ENCODE data around the gene TTLL11. TPM values are rescaled to one million over a fixed set of nuclear protein-coding genes. Genes with fewer than 3 reads are reported as not detected.
"Not testable (repeated sequence)": the region's sequence is repeated elsewhere in the genome, so short reads cannot be mapped to it uniquely, and the experiment has no call there.

Gene TTLL11
- polyA plus RNA-seq, 2 donors = 2.3 to 4.5 TPM

- Histone ChIP-seq H3K27ac (ENCODE audit: low read depth in 2 of 2, low read length in 1 of 2) (no peak overlapping the region), H3K9me3 (ENCODE audit: control insufficient read depth in 2 of 2, insufficient read depth in 1 of 2, low read depth in 1 of 2, low read length in 1 of 2) (peaks cover 0 to 5% of the 10 kb centered on the region in 2 donors), H3K4me3 (ENCODE audit: low read depth in 1 of 2, low read length in 2 of 2) (no peak overlapping the region), H3K4me1 (ENCODE audit: control insufficient read depth in 2 of 2, insufficient read depth in 2 of 2, low read length in 1 of 2) (peaks cover 0 to 3% of the 10 kb centered on the region in 2 donors), H3K36me3 (ENCODE audit: control insufficient read depth in 2 of 2, insufficient read depth in 2 of 2, low read length in 1 of 2) (peaks cover 0 to 3% of the 10 kb centered on the region in 2 donors), H3K27me3 (ENCODE audit: control insufficient read depth in 1 of 2, insufficient read depth in 2 of 2, low read length in 2 of 2) (no peaks in the 10 kb centered on the region)
- WGBS, 2 donors = 82 to 83% methylated on average over 5 of the region's 5 CpGs
These were observed 192.9 kb downstream of the TTLL11 start for GRCh38 chr9:121900163-121900562.

GRCh38 chr9:121898856-121899255 is 194.3 kb downstream of the TTLL11 start:
- 93% methylated on average over 4 of the region's 4 CpGs for WGBS, 2 donors
- H3K27me3 ChIP-seq (ENCODE audit: control insufficient read depth in 1 of 2, insufficient read depth in 2 of 2, low read length in 2 of 2) = no peaks in the 10 kb centered on the region
- peaks cover 0 to 3% of the 10 kb centered on the region in 2 donors for H3K4me1 ChIP-seq (ENCODE audit: control insufficient read depth in 2 of 2, insufficient read depth in 2 of 2, low read length in 1 of 2)
- H3K27ac ChIP-seq (ENCODE audit: low read depth in 2 of 2, low read length in 1 of 2) = no peak overlapping the region
- no peak overlapping the region for H3K4me3 ChIP-seq (ENCODE audit: low read depth in 1 of 2, low read length in 2 of 2)
- peaks cover 0 to 6% of the 10 kb centered on the region in 2 donors for H3K9me3 ChIP-seq (ENCODE audit: control insufficient read depth in 2 of 2, insufficient read depth in 1 of 2, low read depth in 1 of 2, low read length in 1 of 2)
- H3K36me3 ChIP-seq (ENCODE audit: control insufficient read depth in 2 of 2, insufficient read depth in 2 of 2, low read length in 1 of 2) = peaks cover 0 to 3% of the 10 kb centered on the region in 2 donors

GRCh38 chr9:121897140-121897539 is 196.0 kb downstream of the TTLL11 start:
- H3K4me1 ChIP-seq (ENCODE audit: control insufficient read depth in 2 of 2, insufficient read depth in 2 of 2, low read length in 1 of 2) = peaks cover 0 to 3% of the 10 kb centered on the region in 2 donors
- peaks cover 0 to 3% of the 10 kb centered on the region in 2 donors for H3K36me3 ChIP-seq (ENCODE audit: control insufficient read depth in 2 of 2, insufficient read depth in 2 of 2, low read length in 1 of 2)

GRCh38 chr9:121896545-121896943 is 196.6 kb downstream of the TTLL11 start:
- Histone ChIP-seq H3K9me3 (ENCODE audit: control insufficient read depth in 2 of 2, insufficient read depth in 1 of 2, low read depth in 1 of 2, low read length in 1 of 2) (peaks cover 0 to 6% of the 10 kb centered on the region in 2 donors), H3K36me3 (ENCODE audit: control insufficient read depth in 2 of 2, insufficient read depth in 2 of 2, low read length in 1 of 2) (peaks cover 0 to 3% of the 10 kb centered on the region in 2 donors), H3K4me3 (ENCODE audit: low read depth in 1 of 2, low read length in 2 of 2) (no peak overlapping the region), H3K4me1 (ENCODE audit: control insufficient read depth in 2 of 2, insufficient read depth in 2 of 2, low read length in 1 of 2) (peaks cover 0 to 3% of the 10 kb centered on the region in 2 donors), H3K27me3 (ENCODE audit: control insufficient read depth in 1 of 2, insufficient read depth in 2 of 2, low read length in 2 of 2) (no peaks in the 10 kb centered on the region), H3K27ac (ENCODE audit: low read depth in 2 of 2, low read length in 1 of 2) (no peak overlapping the region)
- 82 to 85% methylated on average over 27 of the region's 27 CpGs for WGBS, 2 donors

More at GRCh38 chr9:121897140-121897539, 196.0 kb downstream of the TTLL11 start:
- Histone ChIP-seq H3K27me3 (ENCODE audit: control insufficient read depth in 1 of 2, insufficient read depth in 2 of 2, low read length in 2 of 2) (no peaks in the 10 kb centered on the region), H3K9me3 (ENCODE audit: control insufficient read depth in 2 of 2, insufficient read depth in 1 of 2, low read depth in 1 of 2, low read length in 1 of 2) (peaks cover 0 to 6% of the 10 kb centered on the region in 2 donors), H3K4me3 (ENCODE audit: low read depth in 1 of 2, low read length in 2 of 2) (no peak overlapping the region), H3K27ac (ENCODE audit: low read depth in 2 of 2, low read length in 1 of 2) (no peak overlapping the region)
- WGBS, 2 donors = 93 to 95% methylated on average over 10 of the region's 10 CpGs

GRCh38 chr9:121895818-121896544 is 197.1 kb downstream of the TTLL11 start:
- peaks cover 0 to 3% of the 10 kb centered on the region in 2 donors for H3K36me3 ChIP-seq (ENCODE audit: control insufficient read depth in 2 of 2, insufficient read depth in 2 of 2, low read length in 1 of 2)
- H3K27me3 ChIP-seq (ENCODE audit: control insufficient read depth in 1 of 2, insufficient read depth in 2 of 2, low read length in 2 of 2) = no peaks in the 10 kb centered on the region
- peaks cover 0 to 3% of the 10 kb centered on the region in 2 donors for H3K4me1 ChIP-seq (ENCODE audit: control insufficient read depth in 2 of 2, insufficient read depth in 2 of 2, low read length in 1 of 2)
- H3K9me3 ChIP-seq (ENCODE audit: control insufficient read depth in 2 of 2, insufficient read depth in 1 of 2, low read depth in 1 of 2, low read length in 1 of 2) = peaks cover 0 to 6% of the 10 kb centered on the region in 2 donors
- 46 to 52% methylated on average over 12 of the region's 12 CpGs for WGBS, 2 donors
- no peak overlapping the region for H3K4me3 ChIP-seq (ENCODE audit: low read depth in 1 of 2, low read length in 2 of 2)
- no peak overlapping the region for H3K27ac ChIP-seq (ENCODE audit: low read depth in 2 of 2, low read length in 1 of 2)

- WGBS, 2 donors = 74 to 78% methylated on average over 7 of the region's 7 CpGs
- H3K9me3 ChIP-seq (ENCODE audit: control insufficient read depth in 2 of 2, insufficient read depth in 1 of 2, low read depth in 1 of 2, low read length in 1 of 2) = peaks cover 0 to 6% of the 10 kb centered on the region in 2 donors
- H3K4me1 ChIP-seq (ENCODE audit: control insufficient read depth in 2 of 2, insufficient read depth in 2 of 2, low read length in 1 of 2) = peaks cover 0 to 3% of the 10 kb centered on the region in 2 donors
- H3K4me3 ChIP-seq (ENCODE audit: low read depth in 1 of 2, low read length in 2 of 2) = no peak overlapping the region
- H3K27ac ChIP-seq (ENCODE audit: low read depth in 2 of 2, low read length in 1 of 2) = no peak overlapping the region
- H3K36me3 ChIP-seq (ENCODE audit: control insufficient read depth in 2 of 2, insufficient read depth in 2 of 2, low read length in 1 of 2) = peaks cover 0 to 3% of the 10 kb centered on the region in 2 donors
- H3K27me3 ChIP-seq (ENCODE audit: control insufficient read depth in 1 of 2, insufficient read depth in 2 of 2, low read length in 2 of 2) = no peaks in the 10 kb centered on the region
These were observed 197.8 kb downstream of the TTLL11 start for GRCh38 chr9:121895358-121895757.

- H3K4me3 ChIP-seq (ENCODE audit: low read depth in 1 of 2, low read length in 2 of 2); H3K27ac ChIP-seq (ENCODE audit: low read depth in 2 of 2, low read length in 1 of 2); H3K36me3 ChIP-seq (ENCODE audit: control insufficient read depth in 2 of 2, insufficient read depth in 2 of 2, low read length in 1 of 2); H3K9me3 ChIP-seq (ENCODE audit: control insufficient read depth in 2 of 2, insufficient read depth in 1 of 2, low read depth in 1 of 2, low read length in 1 of 2); H3K27me3 ChIP-seq (ENCODE audit: control insufficient read depth in 1 of 2, insufficient read depth in 2 of 2, low read length in 2 of 2); H3K4me1 ChIP-seq (ENCODE audit: control insufficient read depth in 2 of 2, insufficient read depth in 2 of 2, low read length in 1 of 2): not testable (repeated sequence)
- WGBS, 2 donors = 77 to 83% methylated on average over 2 of the region's 2 CpGs
These were observed 198.7 kb downstream of the TTLL11 start for GRCh38 chr9:121894380-121894779.

- Histone ChIP-seq H3K36me3 (ENCODE audit: control insufficient read depth in 2 of 2, insufficient read depth in 2 of 2, low read length in 1 of 2) (peaks cover 0 to 3% of the 10 kb centered on the region in 2 donors), H3K27me3 (ENCODE audit: control insufficient read depth in 1 of 2, insufficient read depth in 2 of 2, low read length in 2 of 2) (no peaks in the 10 kb centered on the region), H3K9me3 (ENCODE audit: control insufficient read depth in 2 of 2, insufficient read depth in 1 of 2, low read depth in 1 of 2, low read length in 1 of 2) (peaks cover 0 to 6% of the 10 kb centered on the region in 2 donors), H3K4me3 (ENCODE audit: low read depth in 1 of 2, low read length in 2 of 2) (no peak overlapping the region), H3K27ac (ENCODE audit: low read depth in 2 of 2, low read length in 1 of 2) (no peak overlapping the region), H3K4me1 (ENCODE audit: control insufficient read depth in 2 of 2, insufficient read depth in 2 of 2, low read length in 1 of 2) (peaks cover 0 to 3% of the 10 kb centered on the region in 2 donors)
- 82 to 83% methylated on average over 3 of the region's 3 CpGs for WGBS, 2 donors
These were observed 199.3 kb downstream of the TTLL11 start for GRCh38 chr9:121893786-121894185.

GRCh38 chr9:121892706-121893105 is 200.4 kb downstream of the TTLL11 start:
- Histone ChIP-seq H3K9me3 (ENCODE audit: control insufficient read depth in 2 of 2, insufficient read depth in 1 of 2, low read depth in 1 of 2, low read length in 1 of 2) (peaks cover 0 to 4% of the 10 kb centered on the region in 2 donors), H3K27ac (ENCODE audit: low read depth in 2 of 2, low read length in 1 of 2) (no peak overlapping the region), H3K36me3 (ENCODE audit: control insufficient read depth in 2 of 2, insufficient read depth in 2 of 2, low read length in 1 of 2) (no peaks in the 10 kb centered on the region), H3K4me1 (ENCODE audit: control insufficient read depth in 2 of 2, insufficient read depth in 2 of 2, low read length in 1 of 2) (no peaks in the 10 kb centered on the region), H3K4me3 (ENCODE audit: low read depth in 1 of 2, low read length in 2 of 2) (no peak overlapping the region), H3K27me3 (ENCODE audit: control insufficient read depth in 1 of 2, insufficient read depth in 2 of 2, low read length in 2 of 2) (no peaks in the 10 kb centered on the region)
- 85 to 87% methylated on average over 5 of the region's 5 CpGs for whole genome bisulfite sequencing, 2 donors

- WGBS, 2 donors = 90% methylated on average over 2 of the region's 2 CpGs
These were observed 202.4 kb downstream of the TTLL11 start for GRCh38 chr9:121890746-121891145.

More at GRCh38 chr9:121890746-121891145, 202.4 kb downstream of the TTLL11 start:
- Histone ChIP-seq H3K36me3 (ENCODE audit: control insufficient read depth in 2 of 2, insufficient read depth in 2 of 2, low read length in 1 of 2) (no peaks in the 10 kb centered on the region), H3K27ac (ENCODE audit: low read depth in 2 of 2, low read length in 1 of 2) (no peak overlapping the region), H3K27me3 (ENCODE audit: control insufficient read depth in 1 of 2, insufficient read depth in 2 of 2, low read length in 2 of 2) (no peaks in the 10 kb centered on the region), H3K4me3 (ENCODE audit: low read depth in 1 of 2, low read length in 2 of 2) (no peak overlapping the region), H3K9me3 (ENCODE audit: control insufficient read depth in 2 of 2, insufficient read depth in 1 of 2, low read depth in 1 of 2, low read length in 1 of 2) (peaks cover 0 to 4% of the 10 kb centered on the region in 2 donors), H3K4me1 (ENCODE audit: control insufficient read depth in 2 of 2, insufficient read depth in 2 of 2, low read length in 1 of 2) (no peaks in the 10 kb centered on the region)

Measured in esophagus (tissue), 2 donors.